WERI-Rb-1 (cell line): Measurements from ENCODE around the gene KCNT1.
"Not testable (repeated sequence)": the region's sequence is repeated elsewhere in the genome, so short reads cannot be mapped to it uniquely, and the experiment has no call there.

Source experiments
- DNase-seq: peaks from one replicate; pipeline ENCODE4 v3.0.0-alpha.2; 2020
- H3K27ac ChIP-seq: fragments of 250-450 bp; sonication (Bioruptor Pico); 2 replicates; pipeline ENCODE4 v1.5.1; 2020; ENCODE audit warnings: mild to moderate bottlenecking, moderate library complexity
- H3K27me3 ChIP-seq: fragments of 250-450 bp; sonication (Bioruptor Pico); 2 replicates; pipeline ENCODE4 v1.5.1; 2021; ENCODE audit warnings: mild to moderate bottlenecking, low read depth, moderate library complexity; ENCODE audit not compliant: insufficient read depth, severe bottlenecking
- H3K36me3 ChIP-seq: fragments of 250-450 bp; sonication (Bioruptor Pico); 2 replicates; pipeline ENCODE4 v1.5.1; 2020; ENCODE audit warnings: mild to moderate bottlenecking, moderate library complexity
- H3K4me3 ChIP-seq: 2 replicates; pipeline ENCODE4 v1.5.1; 2011; ENCODE audit warnings: low read depth, mild to moderate bottlenecking, control low read depth, low read length
- H3K9me3 ChIP-seq: fragments of 250-450 bp; sonication (Bioruptor Pico); 2 replicates; pipeline ENCODE4 v1.5.1; 2021; ENCODE audit warnings: mild to moderate bottlenecking, moderate library complexity; ENCODE audit not compliant: severe bottlenecking
- CTCF ChIP-seq: IDR thresholded peaks from 2 replicates; pipeline ENCODE4 v1.5.1; 2011; ENCODE audit warnings: low read depth, mild to moderate bottlenecking, control low read depth, inconsistent platforms, low read length

Gene KCNT1

DNA sequence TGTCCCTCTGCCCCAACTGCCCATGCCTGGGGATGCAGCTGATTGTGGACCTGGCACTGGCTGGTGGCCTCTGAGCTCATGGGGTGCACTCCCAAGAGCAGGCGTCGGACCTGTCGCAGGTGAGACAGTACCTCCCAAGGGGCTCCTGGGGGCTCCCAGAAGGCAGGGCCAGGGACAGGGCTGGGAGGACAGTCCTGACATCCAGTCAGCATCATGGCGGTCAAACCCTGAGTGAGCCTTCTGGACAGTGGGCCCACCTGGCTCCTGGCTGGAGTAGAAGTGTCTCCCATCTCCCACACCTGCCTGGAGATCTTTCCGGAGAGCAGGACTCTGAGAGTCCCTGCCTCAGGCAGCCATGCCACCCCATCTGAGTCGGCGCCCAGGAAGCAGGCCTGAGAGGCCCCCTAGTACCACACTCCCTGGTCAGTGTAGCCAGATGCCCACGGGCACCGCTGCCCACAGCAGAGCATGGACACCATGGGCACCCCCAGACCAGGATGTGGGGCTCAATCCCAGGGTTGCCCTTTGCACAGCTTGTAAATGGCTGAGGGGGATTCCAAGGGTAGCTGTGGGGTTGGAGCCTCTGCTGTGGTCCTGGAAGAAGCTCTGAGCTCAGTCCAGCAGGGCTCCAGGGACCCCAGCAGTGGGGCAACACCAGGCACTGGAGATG is 32.2 kb upstream of the KCNT1 start:
- Histone ChIP-seq H3K27ac (no peak overlapping the region), H3K4me3 (no peak overlapping the region), H3K36me3 (no peaks in the 10 kb centered on the region), H3K27me3 (no peaks in the 10 kb centered on the region), H3K9me3 (no peaks in the 10 kb centered on the region)
- TF ChIP-seq CTCF = no peak
- DNase-seq = no peak

DNA sequence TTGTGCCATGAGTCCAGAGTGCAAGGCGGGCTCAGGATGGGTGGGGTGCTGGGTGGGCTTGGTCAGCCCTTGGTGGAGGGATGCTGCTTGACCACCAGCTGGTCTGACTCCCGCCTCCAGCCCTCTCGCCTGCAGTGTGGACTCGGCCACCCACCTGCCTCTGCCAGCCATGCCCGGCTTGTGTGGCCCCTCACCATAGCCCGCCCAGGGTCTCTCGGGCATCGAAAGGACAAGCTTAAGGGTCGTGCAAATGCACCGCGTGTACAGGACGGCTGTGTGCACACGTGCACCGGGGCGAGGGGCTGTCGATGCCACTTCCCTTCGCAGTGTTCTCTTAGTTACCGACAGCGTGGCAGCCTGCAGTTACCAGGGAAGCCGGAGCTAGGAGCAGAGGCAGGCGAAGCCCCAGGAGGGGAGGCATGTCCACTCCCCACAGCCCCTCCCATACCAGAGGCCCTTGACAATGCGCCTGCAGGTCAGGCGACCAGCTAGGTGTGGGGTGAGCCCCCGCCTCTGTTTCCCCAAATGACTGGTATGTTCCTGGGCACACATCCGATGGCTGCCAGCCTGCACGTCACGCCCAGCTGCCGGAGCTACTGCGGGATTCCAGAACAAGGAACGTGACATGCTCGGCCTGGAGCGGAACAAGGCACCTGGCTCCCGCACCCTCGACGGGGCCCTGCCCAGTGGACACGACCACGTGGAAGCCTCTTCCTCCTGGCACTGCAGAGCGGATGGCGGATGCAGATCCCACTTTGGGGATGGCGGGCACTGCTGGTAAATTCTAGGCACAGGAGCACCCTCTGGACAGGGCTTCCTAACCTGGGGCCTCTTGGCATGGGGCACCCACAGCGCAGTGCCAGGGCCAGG is 31.0 kb upstream of the KCNT1 start:
- Histone ChIP-seq H3K9me3 (no peaks in the 10 kb centered on the region), H3K36me3 (no peaks in the 10 kb centered on the region), H3K4me3 (no peak overlapping the region), H3K27me3 (no peaks in the 10 kb centered on the region), H3K27ac (no peak overlapping the region)
- TF ChIP-seq CTCF = no peak
- no peak for DNase-seq

DNA sequence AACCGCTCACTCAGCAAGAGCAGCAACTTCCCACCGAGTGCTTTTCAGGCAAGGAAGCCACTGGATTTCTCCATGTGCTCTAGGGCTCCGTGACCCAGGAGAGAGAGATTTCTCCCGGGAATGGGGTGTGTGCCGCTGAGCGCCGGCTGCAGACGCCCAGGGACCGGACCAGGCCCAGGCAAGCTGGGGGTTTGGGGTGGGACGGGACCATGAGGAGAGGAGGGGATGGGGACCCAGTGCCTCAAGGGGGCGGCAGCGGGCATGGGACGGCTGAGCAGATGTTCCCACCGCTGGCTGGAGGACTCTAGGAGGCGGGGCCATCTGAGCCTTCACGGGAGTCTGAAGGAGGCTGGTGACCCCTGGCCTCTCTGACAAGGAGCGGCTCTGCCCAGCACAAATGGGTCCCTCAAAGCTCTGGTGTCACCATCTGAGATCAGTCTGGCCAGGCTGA is 30.4 kb upstream of the KCNT1 start:
- H3K27me3 ChIP-seq = no peaks in the 10 kb centered on the region
- TF ChIP-seq CTCF = 0 out of 2 replicates have a peak, but pooled peaks have one; percentile 19
- H3K27ac ChIP-seq = no peak overlapping the region
- no peaks in the 10 kb centered on the region for H3K9me3 ChIP-seq
- H3K4me3 ChIP-seq = no peak overlapping the region
- no peak for DNase-seq
- no peaks in the 10 kb centered on the region for H3K36me3 ChIP-seq

- H3K9me3 ChIP-seq, H3K27ac ChIP-seq, DNase-seq, H3K27me3 ChIP-seq, H3K4me3 ChIP-seq, H3K36me3 ChIP-seq: not testable (repeated sequence)
These were observed 29.2 kb upstream of the KCNT1 start for GRCh38 chr9:135672786-135673185.

DNA sequence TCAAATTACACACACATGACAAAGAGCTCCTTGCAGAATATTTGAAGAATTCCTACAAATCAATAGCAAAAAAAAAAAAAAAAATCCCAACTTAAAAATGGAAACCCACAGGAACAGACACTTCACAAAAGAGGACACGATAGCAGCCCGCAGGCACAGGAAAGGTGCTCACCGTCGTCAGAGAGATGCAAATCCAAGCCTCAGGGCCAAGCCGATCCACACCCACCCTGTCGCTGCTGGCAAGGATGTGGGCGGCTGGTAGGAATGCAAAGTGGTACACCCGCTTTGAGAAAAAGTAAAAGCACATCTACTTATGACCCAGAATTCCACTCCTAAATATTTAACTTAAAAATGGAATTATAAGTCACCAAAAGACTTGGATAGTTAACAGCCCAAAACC is 28.0 kb upstream of the KCNT1 start:
- Histone ChIP-seq H3K9me3 (no peaks in the 10 kb centered on the region), H3K4me3 (no peak overlapping the region), H3K36me3 (no peaks in the 10 kb centered on the region), H3K27me3 (no peaks in the 10 kb centered on the region), H3K27ac (no peak overlapping the region)
- no peak for TF ChIP-seq CTCF
- DNase-seq = no peak

GRCh38 chr9:135674977-135675376 is 27.0 kb upstream of the KCNT1 start:
- no peaks in the 10 kb centered on the region for H3K27me3 ChIP-seq
- DNase-seq = no peak
- H3K4me3 ChIP-seq = no peak overlapping the region
- no peak for TF ChIP-seq CTCF
- no peaks in the 10 kb centered on the region for H3K9me3 ChIP-seq
- H3K27ac ChIP-seq = no peak overlapping the region
- no peaks in the 10 kb centered on the region for H3K36me3 ChIP-seq
